Ectodermal cell (in vitro differentiated cells): ENCODE data around the gene MAPKAP1.
A peak's percentile ranks its signal among the peaks of the same experiment; 100 is the strongest.

ENCODE experiments used
- H3K27ac ChIP-seq: 2 replicates; pipeline ENCODE4 v1.7.0; 2013; ENCODE audit warnings: mild to moderate bottlenecking, low read depth, low read length; ENCODE audit not compliant: insufficient read depth, poor library complexity, severe bottlenecking
- H3K27me3 ChIP-seq: 2 replicates; pipeline ENCODE4 v1.7.0; 2013; ENCODE audit warnings: mild to moderate bottlenecking, low read length; ENCODE audit not compliant: insufficient read depth, control insufficient read depth, poor library complexity, severe bottlenecking
- H3K36me3 ChIP-seq: one replicate; pipeline ENCODE4 v1.7.0; 2013; ENCODE audit warnings: low read length; ENCODE audit not compliant: control insufficient read depth, insufficient read depth
- H3K4me1 ChIP-seq: one replicate; pipeline ENCODE4 v1.7.0; 2013; ENCODE audit warnings: low read length; ENCODE audit not compliant: control insufficient read depth, insufficient read depth
- H3K4me3 ChIP-seq: 2 replicates; pipeline ENCODE4 v1.7.0; 2013; ENCODE audit warnings: low read depth, low read length, control low read depth; ENCODE audit not compliant: insufficient read depth
- H3K9me3 ChIP-seq: 2 replicates; pipeline ENCODE4 v1.7.0; 2013; ENCODE audit warnings: mild to moderate bottlenecking, low read length, moderate library complexity; ENCODE audit not compliant: control insufficient read depth
- WGBS, 2 experiments: methylation state at CpG; one replicate each; pipeline ENCODE4 v1.1.7; 2013; ENCODE audit warnings: missing lambda C conversion rate in 2 of 2; 5-methylcytosine and 5-hydroxymethylcytosine counted together

MAPKAP1 gene

DNA sequence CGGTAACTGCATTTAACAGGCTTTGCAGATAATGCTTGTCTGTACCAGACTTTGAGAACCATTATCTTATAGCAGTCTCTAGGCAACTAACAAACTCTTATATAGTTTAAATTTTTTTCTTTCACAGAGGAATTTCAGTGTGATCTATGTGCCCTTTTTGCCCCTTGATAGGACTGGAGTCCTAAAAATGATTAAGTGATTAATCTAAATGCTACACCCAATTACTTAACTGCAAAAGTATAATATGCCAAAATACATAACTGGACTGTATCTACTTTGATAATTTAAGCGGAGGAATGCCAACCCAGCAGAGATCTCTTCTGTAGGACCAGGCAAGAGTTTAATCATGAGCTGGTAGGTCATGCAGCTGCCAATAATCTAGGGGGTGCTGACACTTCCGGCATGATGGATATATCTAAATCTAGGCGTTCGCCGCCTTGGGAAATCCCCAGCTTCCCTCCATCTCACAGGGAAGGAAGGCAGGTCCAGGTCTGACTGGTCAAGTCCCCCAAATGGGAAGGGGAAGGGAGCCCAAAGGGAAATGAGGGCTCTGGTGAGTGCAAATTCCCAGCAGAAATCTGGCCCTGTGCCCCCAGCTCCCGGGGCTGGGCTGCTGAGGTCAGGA lies 239.8 kb downstream of the MAPKAP1 start:
- WGBS, 2 experiments = 91% methylated on average over 7 of the region's 7 CpGs
- H3K27ac ChIP-seq = no peak overlapping the region
- peaks cover 24% of the 10 kb centered on the region for H3K4me1 ChIP-seq
- H3K27me3 ChIP-seq = no peaks in the 10 kb centered on the region
- H3K4me3 ChIP-seq = no peak overlapping the region
- H3K36me3 ChIP-seq = no peaks in the 10 kb centered on the region
- no peaks in the 10 kb centered on the region for H3K9me3 ChIP-seq

DNA sequence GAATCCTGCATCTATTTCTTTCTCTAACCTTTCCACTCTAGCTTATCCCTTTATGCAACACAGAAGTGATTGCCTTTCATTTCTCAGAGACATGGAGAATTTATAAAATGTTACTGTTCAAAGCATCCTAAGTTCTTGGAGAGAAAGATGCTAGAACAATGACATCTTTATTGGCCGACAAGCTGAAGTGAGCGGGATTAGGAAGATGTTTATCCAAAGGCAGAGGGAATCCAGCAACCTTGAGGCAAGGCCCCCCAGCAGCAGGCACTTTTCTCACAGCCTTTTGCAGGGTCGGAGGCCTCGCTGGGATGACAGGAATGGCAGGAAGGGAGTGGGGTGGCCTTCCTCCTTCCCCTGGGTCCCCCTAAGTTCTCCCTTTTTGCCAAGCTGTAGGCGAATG lies 240.6 kb downstream of the MAPKAP1 start:
- H3K36me3 ChIP-seq = no peaks in the 10 kb centered on the region
- peaks cover 31% of the 10 kb centered on the region for H3K4me1 ChIP-seq
- WGBS, 2 experiments = 79 to 81% methylated on average over 5 of the region's 5 CpGs
- H3K27me3 ChIP-seq = no peaks in the 10 kb centered on the region
- peak overlapping the region; percentile 0 for H3K27ac ChIP-seq
- no peak overlapping the region for H3K4me3 ChIP-seq
- H3K9me3 ChIP-seq = no peaks in the 10 kb centered on the region

DNA sequence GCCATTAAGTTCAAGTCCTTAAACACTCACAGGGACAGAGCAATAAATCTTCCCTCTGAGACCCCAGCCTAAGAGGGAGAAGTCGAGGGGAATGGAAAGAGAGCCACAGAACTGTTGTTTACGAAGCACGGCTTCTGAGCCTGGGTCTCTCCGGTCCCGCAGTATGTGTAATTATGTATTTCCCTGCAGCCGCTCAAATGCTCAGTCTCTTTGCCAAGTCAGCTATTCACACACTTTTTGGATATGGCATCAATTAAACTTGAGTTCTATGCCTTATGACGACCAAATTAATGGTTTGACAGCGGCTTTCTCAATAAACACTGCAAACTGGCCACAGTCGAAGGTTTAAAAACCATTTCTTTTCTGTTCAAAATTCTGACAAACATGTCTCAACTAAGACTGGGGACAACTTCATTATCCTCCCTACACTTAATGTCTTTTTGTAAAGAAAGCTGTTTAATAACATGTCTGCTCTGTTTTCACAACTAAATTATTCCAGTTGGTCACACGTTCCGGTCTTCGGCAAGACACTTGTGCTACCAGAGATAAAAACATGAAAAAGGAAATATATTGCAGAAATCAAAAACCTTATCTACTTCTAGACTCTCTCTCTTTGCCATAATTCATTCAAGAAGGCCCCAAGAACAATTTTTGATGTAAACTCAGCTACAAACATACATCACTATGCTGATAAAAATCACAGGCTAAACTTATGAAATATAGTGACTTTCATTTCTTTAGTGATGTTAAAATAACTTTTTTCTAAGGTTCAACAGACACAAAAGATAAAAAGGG lies 242.2 kb downstream of the MAPKAP1 start:
- H3K27me3 ChIP-seq = no peaks in the 10 kb centered on the region
- 92 to 95% methylated on average over 12 of the region's 12 CpGs for whole genome bisulfite sequencing, 2 experiments
- H3K36me3 ChIP-seq = no peaks in the 10 kb centered on the region
- peaks cover 25% of the 10 kb centered on the region for H3K4me1 ChIP-seq
- no peaks in the 10 kb centered on the region for H3K9me3 ChIP-seq
- H3K4me3 ChIP-seq = no peak overlapping the region
- H3K27ac ChIP-seq = no peak overlapping the region

DNA sequence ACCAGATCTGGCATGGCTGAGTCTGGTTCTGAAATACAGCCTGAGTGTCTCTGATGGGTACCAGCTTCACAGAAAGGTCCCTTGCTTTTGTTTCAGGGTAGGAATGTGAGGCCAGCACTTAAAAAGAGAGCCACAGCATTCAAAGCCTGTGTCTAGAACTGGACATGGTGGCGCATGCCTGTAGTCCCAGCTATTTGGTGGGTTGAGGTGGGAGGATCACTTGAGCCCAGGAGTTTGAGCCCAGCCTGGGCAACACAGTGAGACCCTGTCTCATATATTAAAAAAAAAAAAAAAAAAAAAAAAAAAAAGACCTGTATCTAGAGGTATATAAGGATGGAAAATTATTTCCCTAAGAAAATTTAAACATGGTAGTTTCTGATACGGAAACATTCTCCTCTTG lies 243.1 kb downstream of the MAPKAP1 start:
- no peaks in the 10 kb centered on the region for H3K9me3 ChIP-seq
- no peak overlapping the region for H3K4me3 ChIP-seq
- H3K36me3 ChIP-seq = no peaks in the 10 kb centered on the region
- H3K27ac ChIP-seq = no peak overlapping the region
- H3K4me1 ChIP-seq = peaks cover 25% of the 10 kb centered on the region
- H3K27me3 ChIP-seq = no peaks in the 10 kb centered on the region
- WGBS, 2 experiments = 95 to 100% methylated on average over 1 to 2 of the region's 2 CpGs

DNA sequence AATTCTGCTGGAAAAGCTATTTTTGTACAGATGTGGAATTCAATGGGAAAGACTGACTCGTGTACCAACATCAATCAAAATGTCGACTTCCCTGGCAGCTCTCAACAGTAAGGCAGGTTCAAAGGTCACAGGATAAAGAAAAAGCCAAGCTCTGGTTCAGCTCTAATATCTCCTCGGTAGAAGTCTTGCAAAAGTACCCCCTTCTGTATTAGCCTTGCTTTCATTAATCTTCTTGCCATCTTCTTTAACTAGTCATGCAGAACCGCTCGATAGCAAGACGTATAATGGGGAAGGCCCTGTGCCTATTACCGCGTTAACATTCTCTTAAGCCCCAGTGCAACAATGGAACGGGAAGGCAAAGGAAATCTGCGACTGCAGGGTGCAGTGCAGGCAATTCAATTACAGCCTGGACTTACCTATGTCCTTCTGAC lies 244.1 kb downstream of the MAPKAP1 start:
- no peaks in the 10 kb centered on the region for H3K9me3 ChIP-seq
- no peak overlapping the region for H3K4me3 ChIP-seq
- peaks cover 25% of the 10 kb centered on the region for H3K4me1 ChIP-seq
- peaks cover 3% of the 10 kb centered on the region for H3K36me3 ChIP-seq
- H3K27ac ChIP-seq = peak overlapping the region; percentile 52
- H3K27me3 ChIP-seq = no peaks in the 10 kb centered on the region
- 43 to 47% methylated on average over 10 of the region's 10 CpGs for WGBS, 2 experiments

DNA sequence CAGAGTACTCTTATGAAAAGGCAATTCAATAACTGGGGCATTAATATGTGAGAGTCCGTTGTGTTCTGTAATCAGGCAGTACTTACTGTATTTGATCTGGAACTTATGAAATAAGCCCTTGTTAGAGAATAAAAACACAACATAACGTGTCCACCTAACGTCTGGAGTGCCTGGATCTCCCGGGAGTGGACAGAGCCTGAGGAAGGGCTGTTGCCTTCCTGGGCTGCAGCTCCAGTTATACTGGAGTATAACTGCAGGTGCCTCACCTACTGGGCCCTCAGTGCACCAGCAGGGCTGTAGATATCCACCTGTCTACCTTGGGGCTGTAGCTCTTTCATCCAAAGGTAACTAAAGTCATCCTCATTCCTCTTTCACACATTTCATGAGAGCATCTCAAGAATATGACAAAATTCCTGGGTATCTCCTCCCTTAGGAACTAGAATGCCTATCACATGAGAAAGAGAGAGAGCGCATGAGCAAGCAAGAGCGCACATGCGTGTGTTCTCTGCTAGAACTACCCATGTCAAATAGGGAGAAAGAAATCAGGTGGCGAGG lies 245.3 kb downstream of the MAPKAP1 start:
- no peak overlapping the region for H3K27ac ChIP-seq
- H3K9me3 ChIP-seq = no peaks in the 10 kb centered on the region
- peaks cover 7% of the 10 kb centered on the region for H3K36me3 ChIP-seq
- 95 to 97% methylated on average over 8 of the region's 8 CpGs for WGBS, 2 experiments
- H3K4me3 ChIP-seq = no peak overlapping the region
- peaks cover 22% of the 10 kb centered on the region for H3K4me1 ChIP-seq
- no peaks in the 10 kb centered on the region for H3K27me3 ChIP-seq

DNA sequence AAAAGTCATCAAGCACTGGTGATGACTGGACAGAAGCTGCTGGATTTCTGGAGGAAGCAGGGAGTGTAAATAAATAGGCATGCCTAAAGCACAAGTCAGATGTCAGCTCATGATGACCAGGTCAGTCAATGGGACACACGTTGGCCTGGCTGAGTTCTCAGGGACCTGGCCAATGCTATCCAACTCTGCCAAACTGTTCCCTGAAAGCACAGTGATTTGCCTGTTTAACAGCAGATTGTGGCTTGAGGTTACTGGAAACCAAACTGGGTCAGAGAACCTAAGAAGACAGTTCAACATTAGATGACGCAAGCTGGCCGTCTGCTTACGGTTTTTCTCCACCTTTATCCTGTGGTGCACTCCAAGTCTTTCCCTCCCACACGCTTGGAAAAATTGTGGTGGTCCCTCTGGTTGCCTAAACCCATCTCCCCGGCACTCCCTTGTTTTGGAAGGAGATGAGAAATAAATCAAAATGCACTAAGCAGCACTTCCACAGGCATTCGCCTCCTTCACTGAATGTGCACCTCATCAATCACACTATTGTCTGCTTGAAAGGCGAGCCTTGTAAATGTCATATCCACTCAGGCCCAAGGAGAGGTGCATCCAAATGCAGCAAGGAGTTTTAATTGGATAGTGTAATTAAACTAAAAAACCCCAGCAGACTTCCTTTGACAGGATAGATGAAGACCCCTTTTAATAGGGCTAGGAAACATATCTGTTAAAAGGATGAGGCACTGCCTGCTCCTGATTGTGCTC lies 245.9 kb downstream of the MAPKAP1 start:
- Histone ChIP-seq H3K9me3 (no peaks in the 10 kb centered on the region), H3K36me3 (peaks cover 7% of the 10 kb centered on the region), H3K27ac (no peak overlapping the region), H3K4me1 (peaks cover 18% of the 10 kb centered on the region), H3K27me3 (no peaks in the 10 kb centered on the region), H3K4me3 (no peak overlapping the region)
- 89 to 91% methylated on average over 8 of the region's 8 CpGs for WGBS, 2 experiments

DNA sequence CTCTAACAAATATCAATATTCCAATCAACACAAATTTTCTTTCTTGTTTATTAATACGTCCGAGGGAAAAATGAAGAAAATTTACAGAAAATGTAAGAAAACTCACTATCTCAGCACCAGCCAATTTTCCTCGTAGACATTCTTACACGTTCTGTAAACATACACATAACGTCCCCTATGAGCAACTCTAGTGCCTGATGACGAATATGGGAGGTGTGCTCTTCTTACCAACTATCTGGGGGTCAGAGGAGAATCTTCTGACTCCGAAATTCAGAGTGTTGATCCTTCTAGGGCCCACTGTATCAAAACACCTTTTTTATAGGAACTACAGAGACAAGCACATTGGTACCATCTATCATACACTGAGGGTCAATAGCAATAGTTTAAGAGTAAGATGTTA lies 246.7 kb downstream of the MAPKAP1 start:
- WGBS, 2 experiments = 96 to 100% methylated on average over 7 of the region's 7 CpGs
- H3K27ac ChIP-seq = no peak overlapping the region
- H3K27me3 ChIP-seq = no peaks in the 10 kb centered on the region
- peaks cover 7% of the 10 kb centered on the region for H3K36me3 ChIP-seq
- H3K4me3 ChIP-seq = no peak overlapping the region
- H3K4me1 ChIP-seq = peaks cover 18% of the 10 kb centered on the region
- H3K9me3 ChIP-seq = no peaks in the 10 kb centered on the region

DNA sequence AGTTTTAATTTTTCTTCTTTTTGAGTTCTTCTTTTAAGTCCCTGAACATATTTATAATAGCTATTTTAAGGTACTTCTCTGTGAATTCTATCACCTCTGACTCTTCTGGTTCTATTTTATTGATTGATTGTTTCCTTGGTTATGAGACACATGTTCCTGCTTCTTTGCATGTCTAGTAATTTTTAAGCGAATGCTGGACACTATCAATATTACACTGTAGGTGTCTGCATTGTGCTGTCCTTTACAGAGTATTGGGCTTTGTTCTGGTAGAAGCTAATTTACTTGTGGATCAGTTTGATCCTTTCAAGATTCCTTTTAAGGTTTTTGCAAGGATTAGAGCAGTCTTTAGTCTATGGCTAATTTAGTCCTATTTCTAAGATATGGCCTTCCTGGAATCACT lies 249.7 kb downstream of the MAPKAP1 start:
- Histone ChIP-seq H3K4me3 (no peak overlapping the region), H3K36me3 (peaks cover 7% of the 10 kb centered on the region), H3K9me3 (no peaks in the 10 kb centered on the region), H3K4me1 (peaks cover 11% of the 10 kb centered on the region), H3K27ac (no peak overlapping the region), H3K27me3 (no peaks in the 10 kb centered on the region)
- WGBS, 2 experiments = 100% methylated on average over 1 of the region's 1 CpG

DNA sequence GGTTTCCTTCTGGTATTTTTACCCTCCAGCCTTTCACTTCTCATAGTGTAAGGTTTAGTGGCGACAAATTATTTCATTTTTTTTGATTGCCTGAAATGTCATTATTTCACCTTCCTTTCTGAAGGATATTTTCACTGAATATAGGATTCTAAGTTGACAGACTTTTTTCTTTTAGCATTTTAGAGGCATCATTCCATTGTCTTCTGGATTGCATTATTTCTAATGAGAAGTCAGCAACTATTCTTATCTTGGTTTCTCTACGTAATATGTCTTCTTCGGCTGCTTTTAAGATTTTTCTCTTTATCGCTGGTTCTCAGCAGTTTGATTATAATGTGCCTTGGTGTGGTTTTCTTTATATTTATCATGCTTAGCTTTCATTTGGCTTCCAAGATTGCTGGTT lies 251.1 kb downstream of the MAPKAP1 start:
- Histone ChIP-seq H3K4me1 (no peaks in the 10 kb centered on the region), H3K27ac (no peak overlapping the region), H3K36me3 (peaks cover 7% of the 10 kb centered on the region), H3K4me3 (no peak overlapping the region), H3K27me3 (no peaks in the 10 kb centered on the region), H3K9me3 (no peaks in the 10 kb centered on the region)
- WGBS, 2 experiments = 92 to 93% methylated on average over 3 of the region's 4 CpGs
